Left colon (tissue), 2 donors: ENCODE data around the gene ACER2. TPM values are rescaled to one million over a fixed set of nuclear protein-coding genes. Genes with fewer than 3 reads are reported as not detected.

ENCODE experiments used
- ATAC-seq: fragments of 200-7000 bp; cut with Tn5 transposase; one replicate; pipeline ENCODE4 v1.9.1; 2020; ENCODE audit warnings: mild to moderate bottlenecking, moderate library complexity
- DNase-seq, 2 donors: peaks; one replicate each; pipeline ENCODE4 v3.0.0-alpha.2; 2020
- intact Hi-C, 2 donors: fragments of 100-400 bp; cut with DNase I in 1 of 2; cut with micrococcal nuclease in 1 of 2; formaldehyde crosslinking; loops; one replicate each; pipeline versions ENCODE4 v1.11.2 to v1.14.0; 2022; cut with DNase I, micrococcal nuclease
- total RNA-seq, 2 donors: library from RNA; stranded (reverse); fragmentation: NEBNext Ultra II Directional; extraction: Animal tissue kit (Norgen Biotek cat#: 25700); gene quantifications; one replicate each; pipeline ENCODE4 v1.2.1, GENCODE V29; 2021
- donor health status: DM: no; HTN: no; CAD: no.
- donor health status: DM: yes; HTN: yes; CAD: no.

ACER2 gene
- total RNA-seq, 2 donors from 2014 or later: 9.0 to 15.3 TPM

- no peak for DNase-seq
- no peak for ATAC-seq
- intact Hi-C loops: no loop called here
These were observed 32.2 kb downstream of the ACER2 start for GRCh38 chr9:19440823-19441580.

- intact Hi-C loops: no loop called here
- DNase-seq: no peak
- no peak for ATAC-seq
These were observed 32.9 kb downstream of the ACER2 start for GRCh38 chr9:19441730-19442129.

- DNase-seq (no peak), ATAC-seq (no peak)
- intact Hi-C loops: no loop called here
These were observed 33.4 kb downstream of the ACER2 start for GRCh38 chr9:19442240-19442639.

GRCh38 chr9:19445452-19445851, 36.6 kb downstream of the ACER2 start:
- ATAC-seq: no peak
- intact Hi-C loops: no loop called here

GRCh38 chr9:19446361-19446861, 37.6 kb downstream of the ACER2 start:
- no peak for DNase-seq
- intact Hi-C loops: no loop called here
- ATAC-seq: no peak

More at GRCh38 chr9:19445452-19445851, 36.6 kb downstream of the ACER2 start:
- no peak for DNase-seq

GRCh38 chr9:19451240-19452087, 42.7 kb downstream of the ACER2 start:
- no peak for ATAC-seq
- intact Hi-C loops: loop anchor here in 1 of 2 donors (10.0 kb wide), 1 partner anchor 67 kb away; the partner anchor contains the start of gene RPS6
- no peak for DNase-seq

GRCh38 chr9:19456426-19456825, 47.6 kb downstream of the ACER2 start:
- intact Hi-C loops: loop anchor here in 1 of 2 donors (10.0 kb wide), 1 partner anchor 72 kb away; the partner anchor contains the start of gene RPS6
- DNase-seq (no peak), ATAC-seq (peak; percentile 2)

GRCh38 chr9:19456996-19457692, 48.3 kb downstream of the ACER2 start:
- peak; percentile 36 to 52 for DNase-seq
- intact Hi-C loops: loop anchor here in 1 of 2 donors (10.0 kb wide), 1 partner anchor 72 kb away; the partner anchor contains the start of gene RPS6

GRCh38 chr9:19457693-19458009, 48.8 kb downstream of the ACER2 start:
- ATAC-seq (peak; percentile 16), DNase-seq (no peak)
- intact Hi-C loops: loop anchor here in 1 of 2 donors (10.0 kb wide), 1 partner anchor 73 kb away; the partner anchor contains the start of gene RPS6

More at GRCh38 chr9:19456996-19457692, 48.3 kb downstream of the ACER2 start:
- peak; percentile 92 for ATAC-seq

GRCh38 chr9:19460243-19460642, 51.4 kb downstream of the ACER2 start:
- intact Hi-C loops: no loop called here
- no peak for DNase-seq
- peak; percentile 17 for ATAC-seq

GRCh38 chr9:19461135-19461534, 52.3 kb downstream of the ACER2 start:
- no peak for ATAC-seq
- intact Hi-C loops: no loop called here
- DNase-seq: no peak

GRCh38 chr9:19464061-19464763, 55.4 kb downstream of the ACER2 start:
- intact Hi-C loops: no loop called here
- ATAC-seq: no peak

GRCh38 chr9:19464764-19465585, 56.2 kb downstream of the ACER2 start:
- DNase-seq (peak; percentile 68 to 81), ATAC-seq (peak; percentile 92)
- intact Hi-C loops: no loop called here

More at GRCh38 chr9:19464061-19464763, 55.4 kb downstream of the ACER2 start:
- DNase-seq: no peak

GRCh38 chr9:19465586-19466279, 56.9 kb downstream of the ACER2 start:
- no peak for DNase-seq
- ATAC-seq: no peak
- intact Hi-C loops: no loop called here

GRCh38 chr9:19466280-19466639, 57.5 kb downstream of the ACER2 start:
- intact Hi-C loops: no loop called here
- DNase-seq (no peak), ATAC-seq (no peak)

GRCh38 chr9:19469271-19469670, 60.5 kb downstream of the ACER2 start:
- ATAC-seq (no peak), DNase-seq (no peak)
- intact Hi-C loops: no loop called here

GRCh38 chr9:19470567-19470966, 61.8 kb downstream of the ACER2 start:
- ATAC-seq: no peak
- no peak for DNase-seq
- intact Hi-C loops: no loop called here
